Raji (cell line): ENCODE results near the gene RAD51B.

ENCODE experiments used
- POLR2A ChIP-seq: IDR thresholded peaks from 2 replicates; pipeline ENCODE4 v1.6.1; 2011; ENCODE audit warnings: low read depth, low read length, control low read depth; ENCODE audit not compliant: insufficient read depth

Gene RAD51B

GRCh38 chr14:68082698-68083291 is 263.2 kb downstream of the RAD51B start:
- TF ChIP-seq POLR2A = no peak

GRCh38 chr14:68084256-68084655 is 264.7 kb downstream of the RAD51B start:
- TF ChIP-seq POLR2A = no peak

- no peak for TF ChIP-seq POLR2A
Observed at GRCh38 chr14:68085742-68086141, 266.2 kb downstream of the RAD51B start.

- no peak for TF ChIP-seq POLR2A
Observed at GRCh38 chr14:68088451-68088854, 268.9 kb downstream of the RAD51B start.

- TF ChIP-seq POLR2A = no peak
Observed at GRCh38 chr14:68089146-68089731, 269.7 kb downstream of the RAD51B start.

GRCh38 chr14:68094158-68094557 is 274.6 kb downstream of the RAD51B start:
- no peak for TF ChIP-seq POLR2A

- TF ChIP-seq POLR2A = no peak
Observed at GRCh38 chr14:68094752-68095151, 275.2 kb downstream of the RAD51B start.

GRCh38 chr14:68097727-68098126 is 278.1 kb downstream of the RAD51B start:
- no peak for TF ChIP-seq POLR2A

- no peak for TF ChIP-seq POLR2A
Observed at GRCh38 chr14:68098834-68099233, 279.3 kb downstream of the RAD51B start.

GRCh38 chr14:68099495-68100045 is 280.0 kb downstream of the RAD51B start:
- TF ChIP-seq POLR2A = no peak

- no peak for TF ChIP-seq POLR2A
Observed at GRCh38 chr14:68103853-68104252, 284.3 kb downstream of the RAD51B start.

GRCh38 chr14:68104518-68104917 is 284.9 kb downstream of the RAD51B start:
- TF ChIP-seq POLR2A = no peak

- no peak for TF ChIP-seq POLR2A
Observed at GRCh38 chr14:68105816-68106215, 286.2 kb downstream of the RAD51B start.

- no peak for TF ChIP-seq POLR2A
Observed at GRCh38 chr14:68106456-68106855, 286.9 kb downstream of the RAD51B start.

GRCh38 chr14:68106905-68107304 is 287.3 kb downstream of the RAD51B start:
- no peak for TF ChIP-seq POLR2A

GRCh38 chr14:68109132-68109900 is 289.7 kb downstream of the RAD51B start:
- no peak for TF ChIP-seq POLR2A
